Left colon (tissue), 2 donors: ENCODE data around the gene METTL9. TPM values are rescaled to one million over a fixed set of nuclear protein-coding genes. Genes with fewer than 3 reads are reported as not detected.
"Not testable (repeated sequence)": the region's sequence is repeated elsewhere in the genome, so short reads cannot be mapped to it uniquely, and the experiment has no call there.

Experiments used
- ATAC-seq: fragments of 200-7000 bp; cut with Tn5 transposase; one replicate; pipeline ENCODE4 v1.9.1; 2020; ENCODE audit warnings: mild to moderate bottlenecking, moderate library complexity
- DNase-seq, 2 donors: peaks; one replicate each; pipeline ENCODE4 v3.0.0-alpha.2; 2020
- intact Hi-C, 2 donors: fragments of 100-400 bp; cut with DNase I in 1 of 2; cut with micrococcal nuclease in 1 of 2; formaldehyde crosslinking; loops; one replicate each; pipeline versions ENCODE4 v1.11.2 to v1.14.0; 2022; cut with DNase I, micrococcal nuclease
- total RNA-seq, 2 donors: library from RNA; stranded (reverse); fragmentation: NEBNext Ultra II Directional; extraction: Animal tissue kit (Norgen Biotek cat#: 25700); gene quantifications; one replicate each; pipeline ENCODE4 v1.2.1, GENCODE V29; 2021
- donor health status: DM: no; HTN: no; CAD: no.
- donor health status: DM: yes; HTN: yes; CAD: no.

METTL9 gene
- total RNA-seq, 2 donors from 2014 or later: 69.1 to 79.0 TPM

DNA sequence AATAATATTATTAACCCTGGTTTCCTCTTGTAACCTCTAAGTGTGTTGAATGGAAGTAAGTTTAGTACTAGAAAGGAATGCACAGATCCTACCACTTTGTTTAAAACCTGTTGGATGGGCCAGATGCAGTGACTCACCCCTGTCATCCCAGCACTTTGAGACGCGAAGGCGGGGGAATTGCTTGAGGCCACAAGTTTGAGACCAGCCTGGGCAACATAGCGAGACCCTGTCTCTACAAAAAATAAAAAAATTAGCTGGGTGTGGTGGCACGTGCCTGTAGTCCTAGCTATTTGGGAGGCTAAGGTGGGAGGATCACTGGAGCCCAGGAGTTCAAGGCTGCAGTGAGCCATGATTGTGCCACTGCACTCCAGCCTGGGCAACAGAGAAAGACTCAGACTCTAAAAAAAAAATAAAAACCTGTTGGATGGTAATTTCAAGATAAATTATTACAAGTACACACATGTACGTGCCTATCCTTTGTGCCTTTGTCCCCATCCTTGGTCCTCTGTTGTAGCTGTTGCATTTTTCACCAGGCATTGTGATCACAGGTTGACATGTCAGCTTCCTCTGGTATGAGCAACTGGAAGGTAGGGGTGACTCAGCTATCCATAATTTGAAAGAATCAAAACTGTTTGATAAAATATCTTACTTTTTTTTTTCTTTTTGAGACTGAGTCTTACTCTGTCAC is 30.7 kb upstream of the METTL9 start:
- ATAC-seq (no peak), DNase-seq (no peak)

DNA sequence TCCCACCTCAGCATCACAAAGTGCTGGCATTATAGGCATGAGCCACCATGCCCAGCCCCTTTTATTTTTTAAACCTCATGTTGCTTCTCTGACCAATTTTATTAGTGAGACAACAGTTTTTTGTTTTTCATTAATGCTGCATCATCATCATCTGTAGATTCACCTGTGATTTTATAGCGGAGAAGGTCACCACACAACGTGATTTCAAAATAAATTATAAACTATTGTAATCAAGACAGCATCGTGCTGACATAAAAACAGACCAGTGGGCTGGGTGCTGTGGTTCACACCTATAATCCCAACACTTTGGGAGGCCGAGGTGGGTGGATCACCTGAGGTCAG is 28.7 kb upstream of the METTL9 start:
- intact Hi-C loops: no loop called here
- DNase-seq (no peak), ATAC-seq (no peak)

More for the DNA sequence above, 30.7 kb upstream of the METTL9 start:
- intact Hi-C loops: no loop called here

DNA sequence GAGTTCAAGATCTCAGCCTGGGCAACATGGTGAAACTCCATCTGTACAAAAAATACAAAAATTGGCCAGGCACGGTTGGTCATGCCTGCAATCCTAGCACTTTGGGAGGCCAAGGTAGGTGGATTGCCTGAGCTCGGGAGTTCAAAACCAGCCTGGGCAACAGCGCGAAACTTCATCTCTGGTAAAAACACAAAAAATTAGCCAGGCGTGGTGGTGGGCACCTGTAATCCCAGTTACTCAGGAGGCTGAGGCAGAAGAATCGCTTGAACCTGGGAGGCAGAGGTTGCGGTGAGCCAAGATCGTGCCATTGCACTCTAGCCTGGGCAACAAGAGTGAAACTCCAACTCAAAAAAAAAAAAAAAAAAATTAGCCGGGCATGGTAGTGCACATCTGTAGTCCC is 25.9 kb upstream of the METTL9 start:
- DNase-seq, intact Hi-C loops, ATAC-seq: not testable (repeated sequence)

DNA sequence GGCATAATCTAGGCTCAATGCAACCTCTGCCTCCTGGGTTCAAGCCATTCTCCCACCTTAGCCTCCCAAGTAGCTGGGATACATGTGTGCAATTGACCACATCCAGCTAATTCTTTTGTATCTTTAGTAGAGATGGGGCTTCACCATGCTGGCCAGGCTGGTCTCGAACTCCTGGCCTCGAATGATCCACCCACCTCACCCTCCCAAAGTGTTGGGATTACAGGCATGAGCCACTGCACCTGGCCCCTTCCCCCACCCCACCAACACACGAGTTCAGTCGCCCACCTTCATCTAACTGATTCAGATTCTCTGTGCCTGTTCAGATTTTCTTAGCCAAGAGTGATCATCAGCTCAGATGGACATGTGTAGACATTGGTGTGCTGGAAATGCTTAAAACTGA is 25.0 kb upstream of the METTL9 start:
- DNase-seq (no peak), ATAC-seq (no peak)
- intact Hi-C loops: no loop called here

DNA sequence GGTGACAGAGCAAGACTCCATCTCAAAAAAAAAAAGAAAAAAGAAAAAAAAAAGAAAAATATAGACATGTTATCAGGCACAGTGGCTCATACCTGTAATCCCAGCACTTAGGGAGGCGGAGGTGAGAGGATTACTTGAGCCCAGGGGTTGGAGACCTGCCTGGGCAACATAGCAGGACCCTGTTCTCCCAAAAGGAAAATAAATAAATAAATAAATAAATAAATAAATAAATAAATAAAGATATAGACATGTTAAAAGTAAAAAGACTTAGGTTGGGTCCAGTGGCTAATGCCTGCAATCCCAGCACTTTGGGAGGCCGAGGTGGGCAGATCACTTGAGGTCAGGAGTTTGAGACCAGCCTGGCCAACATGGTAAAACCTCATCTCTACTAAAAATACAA is 23.1 kb upstream of the METTL9 start:
- ATAC-seq, DNase-seq, intact Hi-C loops: not testable (repeated sequence)

DNA sequence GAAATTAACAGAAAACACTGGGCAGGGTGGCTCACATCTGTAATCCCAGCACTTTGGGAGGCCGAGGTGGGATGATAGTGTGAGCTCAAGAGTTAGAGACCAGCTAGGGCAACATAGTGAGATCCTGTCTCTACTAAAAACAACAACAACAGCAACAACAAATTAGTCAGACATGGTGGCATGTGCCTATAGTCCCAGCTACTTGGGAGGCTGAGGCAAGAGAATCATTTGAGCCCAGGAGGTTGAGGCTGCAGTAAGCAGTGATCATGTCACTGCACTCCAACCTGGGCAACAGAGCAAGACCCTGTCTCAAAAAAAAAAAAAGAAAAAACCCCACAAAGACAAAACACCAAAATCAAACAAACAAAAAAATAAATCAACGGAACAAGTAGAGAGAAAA is 21.9 kb upstream of the METTL9 start:
- DNase-seq, ATAC-seq, intact Hi-C loops: not testable (repeated sequence)

DNA sequence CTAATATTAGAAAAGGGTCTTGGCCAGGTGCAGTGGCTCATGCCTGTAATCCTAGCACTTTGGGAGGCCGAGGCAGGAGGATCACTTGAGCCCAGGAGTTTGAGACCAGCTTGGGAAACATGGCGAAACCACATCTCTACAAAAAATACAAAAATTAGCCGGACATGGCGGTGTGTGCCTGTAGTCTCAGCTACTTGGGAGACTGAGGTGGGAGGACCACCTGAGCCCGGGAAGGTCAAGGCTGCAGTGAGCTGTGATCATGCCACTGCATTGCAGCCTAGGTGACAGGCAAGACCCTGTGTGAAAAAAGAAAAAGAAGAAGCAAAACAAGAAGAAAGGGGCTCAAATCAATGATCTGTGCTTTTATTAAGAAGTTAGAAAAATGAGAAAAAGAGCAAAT is 21.1 kb upstream of the METTL9 start:
- DNase-seq, ATAC-seq, intact Hi-C loops: not testable (repeated sequence)

DNA sequence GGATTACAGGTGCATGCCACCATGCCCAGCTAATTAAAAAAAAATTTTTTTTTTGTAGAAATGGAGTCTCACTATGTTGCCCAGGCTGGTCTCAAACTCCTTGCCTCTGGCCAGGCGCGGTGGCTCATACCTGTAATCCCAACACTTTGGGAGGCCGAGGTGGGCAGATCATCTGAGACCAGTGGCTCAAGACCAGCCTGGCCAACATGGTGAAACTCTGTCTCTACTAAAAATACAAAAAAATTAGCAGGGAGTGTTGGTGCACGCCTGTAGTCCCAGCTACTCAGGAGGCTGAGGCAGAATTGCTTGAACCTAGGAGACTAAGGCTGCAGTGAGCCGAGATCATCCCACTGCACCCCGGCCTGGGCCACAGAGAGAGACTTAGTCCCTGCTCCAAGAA is 19.2 kb upstream of the METTL9 start:
- ATAC-seq, DNase-seq, intact Hi-C loops: not testable (repeated sequence)

DNA sequence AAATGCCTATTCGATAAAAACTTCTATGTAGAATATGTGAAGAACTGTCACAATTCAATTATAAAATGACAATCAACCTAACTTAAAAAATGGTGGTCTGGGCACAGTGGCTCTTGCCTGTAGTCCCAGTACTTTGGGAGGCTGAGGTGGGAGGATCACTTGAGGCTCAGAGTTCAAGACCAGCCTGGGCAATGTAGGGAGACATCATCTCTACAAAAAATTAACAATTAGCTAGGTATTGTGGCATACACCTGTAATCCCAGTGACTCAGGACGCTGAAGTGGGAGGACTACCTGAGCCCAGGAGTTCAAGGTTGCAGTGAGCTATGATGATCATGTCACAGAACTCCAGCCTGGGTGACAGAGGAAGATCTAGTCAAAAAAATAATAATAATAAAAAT is 18.6 kb upstream of the METTL9 start:
- ATAC-seq (no peak), DNase-seq (no peak)
- intact Hi-C loops: no loop called here

DNA sequence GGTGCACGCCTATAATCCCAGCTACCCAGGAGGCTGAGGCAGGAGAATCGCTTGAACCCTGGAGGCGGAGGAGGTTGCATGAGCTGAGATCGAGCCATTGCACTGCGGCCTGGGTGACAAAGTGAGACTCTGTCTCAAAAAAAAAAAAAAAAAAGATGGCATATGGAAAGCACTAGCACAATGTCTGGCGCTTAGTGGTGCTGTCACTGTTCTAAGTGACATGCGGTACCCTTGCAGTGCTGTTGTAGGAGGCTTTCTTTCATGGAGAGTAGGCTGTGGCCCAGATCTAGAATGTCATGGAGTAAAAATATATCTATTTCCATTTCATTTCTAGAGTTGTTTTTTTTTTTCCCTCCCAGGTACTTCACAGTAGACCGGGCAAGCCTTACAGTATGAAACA is 14.6 kb upstream of the METTL9 start:
- ATAC-seq (no peak), DNase-seq (no peak)
- intact Hi-C loops: loop anchor here in 1 of 2 donors (5.0 kb wide), 1 partner anchor 122 kb away; no protein-coding TSS in a partner anchor

DNA sequence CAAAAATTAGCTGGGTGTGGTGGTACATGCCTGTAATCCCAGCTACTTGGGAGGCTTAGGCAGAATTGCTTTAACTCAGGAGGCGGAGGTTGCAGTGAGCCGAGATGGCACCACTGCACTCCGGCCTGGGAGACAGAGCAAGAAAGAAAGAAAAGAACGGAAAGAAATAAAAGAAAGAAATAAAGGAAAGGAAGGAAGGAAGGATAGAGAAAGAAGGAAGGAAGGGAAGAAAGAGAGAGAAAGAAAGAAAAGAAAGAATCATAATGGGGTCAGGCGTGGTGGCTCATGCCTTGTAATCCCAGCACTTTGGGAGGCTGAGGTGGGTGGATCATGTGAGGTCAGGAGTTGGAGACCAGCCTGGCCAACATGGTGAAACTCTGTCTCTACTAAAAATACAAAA is 10.8 kb upstream of the METTL9 start:
- intact Hi-C loops: loop anchor here in 1 of 2 donors (5.0 kb wide), 1 partner anchor 119 kb away; no protein-coding TSS in a partner anchor
- DNase-seq, ATAC-seq: not testable (repeated sequence)

DNA sequence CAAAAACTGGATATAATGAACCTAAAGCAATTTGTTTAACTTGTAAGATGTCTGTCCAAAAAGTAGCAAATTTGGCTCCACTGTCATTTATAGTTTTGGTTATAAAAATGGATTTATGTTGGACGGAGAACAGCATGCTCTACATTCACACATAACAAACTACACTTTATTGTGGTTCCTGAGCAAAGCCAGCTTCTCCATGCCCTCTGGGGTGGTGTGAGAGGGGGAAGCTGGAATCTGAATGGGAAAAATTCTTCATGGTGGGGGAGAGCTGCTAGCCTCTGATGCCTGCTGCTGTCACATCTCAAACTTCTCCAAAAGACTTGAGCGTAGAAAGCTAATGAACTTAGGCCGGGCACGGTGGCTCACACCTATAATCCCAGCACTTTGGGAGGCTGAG is 9.8 kb upstream of the METTL9 start:
- intact Hi-C loops: loop anchor here in 1 of 2 donors (5.0 kb wide), 1 partner anchor 118 kb away; no protein-coding TSS in a partner anchor
- ATAC-seq (no peak), DNase-seq (no peak)

DNA sequence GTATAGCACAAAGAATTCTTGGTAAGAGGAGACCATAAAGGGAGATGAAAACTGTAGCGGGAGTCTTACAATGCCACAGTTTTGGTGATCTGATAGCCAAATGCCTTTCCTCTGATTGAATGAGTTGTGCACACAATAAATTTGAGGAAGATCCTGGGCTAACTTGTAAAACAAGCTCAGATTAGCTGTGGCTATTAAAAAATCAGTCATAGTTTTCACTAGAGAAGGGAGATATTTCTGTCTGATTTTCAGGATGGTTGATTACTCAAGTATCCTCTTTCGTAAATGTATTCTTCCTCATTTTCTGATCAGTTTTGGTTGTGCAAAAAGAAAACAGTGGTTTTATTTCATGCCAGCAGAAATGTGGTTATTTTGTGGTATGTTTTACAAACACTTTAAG is 9.1 kb upstream of the METTL9 start:
- ATAC-seq: no peak
- DNase-seq: no peak
- intact Hi-C loops: no loop called here

DNA sequence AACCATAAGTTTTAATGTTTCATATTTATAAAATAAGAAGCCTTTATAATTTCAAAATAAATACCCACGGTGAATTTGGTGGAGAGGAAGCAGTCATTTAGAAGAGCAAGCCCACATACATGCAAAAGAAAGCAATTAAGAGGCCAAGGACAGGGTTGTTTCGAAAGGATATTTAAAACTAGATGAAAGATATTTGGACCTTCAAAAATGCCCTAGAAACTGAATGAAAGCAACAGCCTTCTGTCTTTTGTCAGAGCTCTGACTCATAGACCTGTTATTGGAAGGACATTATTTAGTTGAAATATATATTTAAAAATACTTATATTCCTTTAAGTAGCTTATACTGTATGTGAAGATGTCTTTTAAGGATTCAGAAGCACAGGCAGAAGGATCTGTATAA is 8.6 kb upstream of the METTL9 start:
- no peak for ATAC-seq
- intact Hi-C loops: no loop called here
- DNase-seq: no peak

DNA sequence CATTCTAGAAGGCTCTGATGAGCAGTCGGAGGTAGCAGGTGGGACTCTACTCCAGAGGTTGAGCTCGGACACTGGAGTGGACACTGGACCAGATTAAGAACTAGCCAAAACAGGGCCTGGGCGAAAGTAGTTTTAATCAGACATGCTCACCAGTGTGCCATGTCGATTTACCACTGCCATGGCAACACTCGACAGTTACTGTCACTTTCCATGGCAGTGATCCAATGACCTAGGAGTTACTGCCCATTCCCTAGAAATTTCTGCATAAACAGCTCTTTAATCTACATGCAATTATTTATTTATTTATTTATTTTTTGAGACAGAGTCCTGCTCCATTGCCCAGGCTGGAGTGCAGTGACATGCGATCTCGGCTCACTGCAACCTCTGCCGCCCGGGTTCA is 7.2 kb upstream of the METTL9 start:
- intact Hi-C loops: no loop called here
- ATAC-seq (no peak), DNase-seq (no peak)

DNA sequence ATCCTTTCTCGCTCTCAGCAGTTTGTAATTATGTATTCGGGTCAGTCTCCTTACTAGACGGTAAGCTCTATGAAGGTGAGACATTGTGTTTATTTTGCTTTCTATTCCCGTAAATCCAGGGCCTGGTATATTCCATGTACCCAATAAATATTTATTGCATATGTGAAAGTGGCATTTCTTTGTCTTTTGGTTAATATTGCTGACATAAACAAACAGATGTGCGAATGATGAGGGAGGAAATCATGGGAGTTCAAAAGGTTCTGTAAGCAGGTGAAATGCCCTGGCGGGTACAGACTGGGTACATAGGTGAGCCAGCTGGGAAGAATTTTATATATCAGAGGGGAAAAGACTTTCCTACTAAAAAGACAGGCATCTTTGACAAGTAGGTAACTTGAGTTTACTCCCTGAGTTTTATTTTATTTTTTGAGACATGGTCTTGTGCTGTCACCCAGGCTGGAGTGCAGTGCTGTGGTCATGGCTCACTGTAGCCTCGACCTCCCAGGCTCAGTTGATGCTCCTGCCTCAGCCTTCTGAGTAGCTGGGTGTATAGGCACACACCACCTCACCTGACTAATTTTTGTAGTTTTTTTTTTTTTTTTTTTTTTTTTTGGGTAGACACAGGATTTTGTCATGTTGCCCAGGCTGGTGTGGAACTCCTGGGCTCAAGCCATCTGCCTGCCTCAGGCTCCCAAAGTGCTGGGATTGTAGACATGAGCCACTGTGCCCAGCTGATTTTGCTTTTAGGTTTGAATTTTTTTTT is 5.7 kb upstream of the METTL9 start:
- DNase-seq (no peak), ATAC-seq (no peak)
- intact Hi-C loops: no loop called here

DNA sequence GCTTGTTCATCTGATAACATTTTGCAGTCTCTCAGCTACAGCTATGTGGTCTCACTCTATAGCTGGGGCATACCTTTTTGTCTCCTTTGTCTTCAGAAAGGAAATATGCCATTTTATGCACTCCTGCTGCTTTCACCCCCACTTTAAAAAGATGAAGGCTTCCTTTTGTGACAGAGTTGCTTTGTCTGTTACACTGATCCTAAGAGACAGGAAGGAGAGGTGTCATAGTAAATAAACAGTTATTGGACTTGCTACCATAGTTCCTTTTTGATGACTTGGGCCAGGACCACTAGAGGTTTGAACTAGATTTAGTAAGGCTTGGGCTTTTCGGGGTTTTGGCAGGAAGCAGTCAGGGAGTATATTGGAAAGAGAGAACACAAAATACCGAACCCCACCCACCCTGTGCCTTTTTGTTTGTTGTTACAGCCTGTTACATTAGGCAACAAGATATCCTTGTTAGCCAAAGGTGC is 1.8 kb upstream of the METTL9 start:
- DNase-seq (no peak), ATAC-seq (no peak)
- intact Hi-C loops: no loop called here

DNA sequence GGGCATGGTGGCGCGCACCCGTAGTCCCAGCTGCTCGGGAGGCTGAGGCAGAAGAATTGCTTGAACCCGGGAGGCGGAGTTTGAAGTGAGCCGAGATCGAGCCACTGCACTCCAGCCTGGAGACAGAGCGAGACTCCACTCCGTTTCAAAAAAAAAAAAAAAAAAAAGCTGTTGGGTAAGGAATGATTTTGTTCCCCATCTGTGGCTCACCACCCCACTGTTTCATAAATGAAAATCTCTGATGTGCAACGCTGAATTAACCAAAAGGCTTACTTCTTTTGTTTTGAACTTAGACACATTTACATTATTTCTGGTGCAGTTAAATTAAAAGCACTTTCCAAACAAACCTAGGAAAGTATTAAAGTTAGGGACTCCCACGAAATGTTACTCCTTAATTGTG is 1.2 kb upstream of the METTL9 start:
- ATAC-seq (no peak), DNase-seq (no peak)
- intact Hi-C loops: no loop called here

DNA sequence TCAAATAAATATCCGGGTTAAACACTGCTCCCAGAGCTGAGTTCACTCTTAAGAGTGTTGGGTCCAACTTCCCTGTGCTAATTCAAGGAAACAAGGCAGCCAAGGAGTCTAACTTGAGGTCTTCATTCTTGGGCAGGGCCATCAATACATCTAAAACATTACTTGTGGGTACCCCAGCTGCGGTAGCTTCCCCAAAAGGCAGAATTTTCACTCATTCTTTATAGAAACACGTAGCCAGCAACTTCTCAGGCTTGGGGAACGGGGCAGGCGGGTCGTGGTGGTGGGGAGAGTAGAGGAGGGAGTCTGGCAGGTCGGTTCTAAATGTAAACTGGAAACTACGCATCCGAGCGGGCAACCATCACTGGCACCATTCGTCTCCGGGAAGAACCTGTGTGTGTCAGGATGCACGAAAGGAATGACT is 666 bp upstream of the METTL9 start:
- ATAC-seq (peak; percentile 43), DNase-seq (no peak)
- intact Hi-C loops: no loop called here
